Stimulated activated CD4-positive, alpha-beta T cell treated with anti-CD3 and anti-CD28 coated beads, TNF-alpha, amount 100 ng/mL, for 4 hours (primary cell): ENCODE measurements around the gene UTP11.

Source experiments
- DNase-seq, 3 experiments: peaks; one replicate each; pipeline ENCODE4 v3.0.0-alpha.2; 2020; ENCODE audit warnings: low read depth in 3 of 3

UTP11 gene

GRCh38 chr1:38071312-38072256 is 59.0 kb downstream of the UTP11 start:
- no peak for DNase-seq

DNA sequence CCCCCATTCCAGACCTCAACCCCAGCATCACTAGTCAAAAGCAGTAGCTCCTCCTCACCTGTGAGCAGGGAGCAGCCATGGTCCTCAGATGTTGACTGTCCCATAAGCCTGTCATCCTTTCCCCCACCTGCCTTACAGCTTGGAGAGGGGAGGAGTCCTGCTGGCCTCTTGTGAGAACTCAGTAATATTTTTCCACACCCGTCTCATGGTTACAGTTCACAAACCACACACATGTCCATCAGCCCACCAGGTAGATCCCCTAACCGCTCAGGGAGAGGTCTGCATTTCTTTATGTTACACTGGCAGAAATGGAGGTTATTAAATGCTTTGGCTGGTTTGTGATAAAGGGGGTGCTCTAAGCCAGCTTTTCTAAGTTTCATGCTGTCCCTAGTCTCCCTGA is 60.3 kb downstream of the UTP11 start:
- DNase-seq = no peak

DNA sequence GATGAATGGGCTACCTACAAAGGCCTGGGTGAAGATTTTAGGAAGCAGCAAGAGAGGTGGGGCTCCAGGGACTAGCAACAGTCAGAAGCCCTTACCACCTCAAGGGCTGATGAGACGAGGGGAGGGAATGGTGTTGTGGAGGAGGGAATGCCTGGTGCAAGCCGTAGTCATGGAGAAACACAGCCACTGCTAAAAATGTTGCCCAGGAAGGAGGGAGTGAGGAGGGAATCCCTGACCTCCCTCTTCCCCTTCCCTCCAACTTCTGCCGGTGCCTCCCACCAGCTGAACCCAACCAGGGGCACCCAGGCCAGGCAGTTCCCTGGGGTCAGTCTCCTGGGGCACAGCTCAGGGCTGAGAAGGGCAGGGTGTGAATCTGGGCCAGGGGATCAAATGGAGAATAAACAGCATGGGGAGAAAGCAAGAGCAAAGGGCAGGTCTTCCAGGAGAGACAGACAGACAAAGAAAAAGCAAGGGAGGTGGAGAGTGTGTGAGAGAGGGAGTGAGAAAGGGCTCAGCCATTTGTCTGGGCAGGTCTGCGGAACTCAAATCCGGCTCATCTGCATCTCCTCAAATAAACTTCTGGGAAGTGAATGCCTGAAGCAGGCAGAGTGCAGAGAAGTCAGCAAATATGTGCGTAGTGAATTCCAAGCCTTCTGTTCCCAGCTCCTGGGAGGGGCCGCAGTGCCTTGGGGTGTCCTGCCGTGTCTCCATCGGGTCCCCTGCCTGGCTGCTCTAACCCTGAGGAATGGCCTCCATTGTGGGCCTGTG is 61.2 kb downstream of the UTP11 start:
- DNase-seq = no peak

- no peak for DNase-seq
Measured at GRCh38 chr1:38074302-38074677, 61.8 kb downstream of the UTP11 start.
